HCT116 (cell line): ENCODE measurements around the gene NUMA1. TPM values are rescaled to one million over a fixed set of nuclear protein-coding genes. Genes with fewer than 3 reads are reported as not detected.

ENCODE experiments used
- ATAC-seq: fragments of 200-7000 bp; cut with Tn5 transposase; 2 replicates; pipeline ENCODE4 v1.9.1; 2020; ENCODE audit warnings: mild to moderate bottlenecking, moderate library complexity
- BruUV-seq: library from RNA; stranded (reverse); fragments of 400-500 nt; replicated peaks from 2 replicates; lab custom pipeline; 2021; lab: Mats Ljungman, UMichigan
- CTCF ChIA-PET: fragments of 300-600 bp; sonication (Branson Sonifier 250); formaldehyde crosslinking; loops from one replicate; lab custom pipeline; 2021; ENCODE audit warnings: antibody characterized with exemption; lab: Charles Lee
- POLR2A ChIA-PET: fragments of 300-600, 350-600 bp; sonication (Branson Sonifier 250); formaldehyde crosslinking; loops from one replicate; lab custom pipeline; 2021; ENCODE audit warnings: antibody characterized with exemption; lab: Charles Lee
- RAD21 ChIA-PET, 2 experiments: fragments of 300-600 bp; sonication (Branson Sonifier 250); formaldehyde crosslinking; loops; one replicate each; lab custom pipeline; 2023; ENCODE audit warnings: low total read pairs in 2 of 2; ENCODE audit not compliant: uncharacterized antibody in 2 of 2, unreplicated experiment in 2 of 2, low non-redundant PET in 1 of 2; lab: Charles Lee
- DNase-seq: peaks from one replicate; pipeline ENCODE4 v3.0.0-alpha.2; 2010; ENCODE audit warnings: low read depth, low spot score
- H2AFZ ChIP-seq: fragments of 200-600 bp; shearing (Covaris generic), sonication (generic); 2 replicates; pipeline ENCODE4 v1.6.1; 2017; ENCODE audit warnings: low read depth, mixed run types, mixed read lengths, antibody characterized with exemption, low read length; ENCODE audit not compliant: poor library complexity, severe bottlenecking
- H3K27ac ChIP-seq: 2 replicates; pipeline ENCODE4 v1.5.1; 2012; ENCODE audit warnings: low read depth, low read length
- H3K27me3 ChIP-seq: fragments of 200-600 bp; sonication (generic); 2 replicates; pipeline ENCODE4 v1.6.1; 2016; ENCODE audit warnings: mixed run types, low read length, mixed read lengths; ENCODE audit not compliant: insufficient read depth
- H3K36me3 ChIP-seq, 2 experiments: fragments of 200-500 bp in 1 of 2; fragments of 200-600 bp in 1 of 2; sonication (Bioruptor generic) in 1 of 2; sonication (generic) in 1 of 2; 2 replicates each; pipeline versions ENCODE4 v1.5.1 to v1.6.1; 2014 to 2016; ENCODE audit warnings: low read length in 2 of 2, inconsistent platforms in 1 of 2, mixed read lengths in 1 of 2, mixed run types in 1 of 2; ENCODE audit not compliant: insufficient read depth in 2 of 2, control insufficient read depth in 1 of 2
- H3K4me1 ChIP-seq, 2 experiments: fragments of 200-600 bp in 1 of 2; sonication (generic) in 1 of 2; 2 replicates each; pipeline versions ENCODE4 v1.5.1 to v1.6.1; 2012 to 2017; ENCODE audit warnings: low read length in 2 of 2, inconsistent platforms in 1 of 2, mild to moderate bottlenecking in 1 of 2, mixed read lengths in 1 of 2, mixed run types in 1 of 2, moderate library complexity in 1 of 2; ENCODE audit not compliant: insufficient read depth in 2 of 2, control insufficient read depth in 1 of 2
- H3K4me2 ChIP-seq: fragments of 200-600 bp; sonication (generic); 2 replicates; pipeline ENCODE4 v1.6.1; 2017; ENCODE audit warnings: mixed run types, low read length, mixed read lengths
- H3K4me3 ChIP-seq, 2 experiments: fragments of 200-600 bp in 1 of 2; sonication (generic) in 1 of 2; replicated peaks in 1 of 2; 2 replicates each; pipeline ENCODE4 v1.5.1; 2011 to 2016; ENCODE audit warnings: low read length in 2 of 2, control low read depth in 1 of 2, low read depth in 1 of 2, mild to moderate bottlenecking in 1 of 2, mixed read lengths in 1 of 2, mixed run types in 1 of 2
- H3K79me2 ChIP-seq: fragments of 200-600 bp; sonication (generic); 2 replicates; pipeline ENCODE4 v1.6.1; 2017; ENCODE audit warnings: mild to moderate bottlenecking, mixed run types, low read length, moderate library complexity, mixed read lengths; ENCODE audit not compliant: insufficient read depth
- H3K9ac ChIP-seq: fragments of 200-600 bp; sonication (generic); 2 replicates; pipeline ENCODE4 v1.6.1; 2016; ENCODE audit warnings: low read length, mixed read lengths
- H3K9me2 ChIP-seq: fragments of 200-600 bp; sonication (generic), shearing (Covaris generic); 2 replicates; pipeline ENCODE4 v1.6.1; 2017; ENCODE audit warnings: mixed run types, mild to moderate bottlenecking, moderate library complexity; ENCODE audit not compliant: insufficient read depth
- H3K9me3 ChIP-seq, 2 experiments: fragments of 200-500 bp in 1 of 2; fragments of 200-600 bp in 1 of 2; sonication (Bioruptor generic) in 1 of 2; sonication (generic) in 1 of 2; 2 replicates each; pipeline ENCODE4 v1.6.1; 2014 to 2017; ENCODE audit warnings: low read length in 2 of 2, mixed read lengths in 2 of 2, inconsistent platforms in 1 of 2, low read depth in 1 of 2, mild to moderate bottlenecking in 1 of 2, mixed run types in 1 of 2, moderate library complexity in 1 of 2; ENCODE audit not compliant: control insufficient read depth in 1 of 2, insufficient read depth in 1 of 2
- H4K20me1 ChIP-seq: fragments of 200-600 bp; sonication (generic), shearing (Covaris generic); 2 replicates; pipeline ENCODE4 v1.6.1; 2017; ENCODE audit warnings: mixed run types, mild to moderate bottlenecking, moderate library complexity; ENCODE audit not compliant: insufficient read depth
- CBX3 ChIP-seq: IDR thresholded peaks from 2 replicates; pipeline ENCODE4 v1.6.1; 2012; ENCODE audit warnings: low read depth
- EGR1 ChIP-seq: IDR thresholded peaks from 2 replicates; pipeline ENCODE4 v1.6.1; 2012; ENCODE audit warnings: low read depth
- FOSL1 ChIP-seq: IDR thresholded peaks from 2 replicates; pipeline ENCODE4 v1.6.1; 2012; ENCODE audit warnings: low read depth
- SIN3A ChIP-seq: IDR thresholded peaks from 2 replicates; pipeline ENCODE4 v1.6.1; 2012; ENCODE audit warnings: low read depth
- SP1 ChIP-seq: IDR thresholded peaks from 2 replicates; pipeline ENCODE4 v1.6.1; 2012; ENCODE audit warnings: low read depth
- TCF7L2 ChIP-seq: IDR thresholded peaks from 2 replicates; pipeline ENCODE4 v1.7.0; 2011; ENCODE audit warnings: borderline replicate concordance, inconsistent platforms; ENCODE audit not compliant: insufficient read depth, insufficient read length; ENCODE audit errors: extremely low read depth
- intact Hi-C: fragments of 100-400 bp; cut with micrococcal nuclease; formaldehyde crosslinking; loops from 2 replicates; pipeline ENCODE4 v1.10.0; 2022
- total RNA-seq: library from RNA; stranded (reverse); gene quantifications from one replicate; pipeline ENCODE4 v1.2.1, GENCODE V29; 2021; ENCODE audit not compliant: unreplicated experiment

Gene NUMA1
- total RNA-seq, 1 experiment from 2014 or later = 133 TPM

DNA sequence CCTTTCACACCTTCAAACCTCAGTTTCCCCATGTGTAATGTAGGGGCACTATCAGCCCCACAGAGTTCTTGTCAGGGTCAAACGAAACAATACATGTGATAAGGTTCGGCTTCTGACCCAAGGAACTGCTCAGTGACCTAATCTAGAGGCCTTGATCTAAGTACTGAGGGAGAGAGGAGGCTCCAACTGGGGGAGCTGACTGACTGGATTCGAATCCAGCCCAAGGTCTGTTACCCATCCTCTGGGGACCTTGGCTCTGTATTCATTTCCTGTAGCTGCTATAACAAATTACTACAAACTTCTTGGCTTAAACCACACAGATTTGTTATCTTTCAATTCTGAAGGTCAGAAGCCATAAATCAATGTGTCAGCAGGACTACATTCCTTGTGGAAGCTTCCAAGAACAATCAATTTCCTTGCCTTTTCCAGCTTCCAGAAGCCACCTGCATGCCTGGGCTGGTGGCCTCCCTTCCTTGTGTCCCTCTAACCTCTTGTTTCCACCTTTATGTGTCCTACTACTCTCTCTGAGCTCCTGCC lies 42.8 kb upstream of the NUMA1 start:
- H3K9me2 ChIP-seq = no peaks in the 10 kb centered on the region
- no peak overlapping the region for H3K9ac ChIP-seq
- POLR2A ChIA-PET = no interaction called here
- H3K9me3 ChIP-seq = peaks cover under 1 to 10% of the 10 kb centered on the region in 2 experiments; a peak in 3 of 4 replicates
- no peaks in the 10 kb centered on the region for H3K4me1 ChIP-seq
- no peaks in the 10 kb centered on the region for H3K79me2 ChIP-seq
- H3K4me3 ChIP-seq = no peak overlapping the region
- no peaks in the 10 kb centered on the region for H3K27me3 ChIP-seq
- CTCF ChIA-PET = interaction anchor here (1.0 kb wide), 1 partner anchor 21 kb away, joined by 3 read pairs; no protein-coding TSS in a partner anchor
- H2AFZ ChIP-seq = no peak overlapping the region
- TF ChIP-seq SP1 (no peak), EGR1 (no peak), CBX3 (no peak), SIN3A (no peak), FOSL1 (no peak)
- H3K4me2 ChIP-seq = no peak overlapping the region
- H4K20me1 ChIP-seq = no peaks in the 10 kb centered on the region
- DNase-seq (no peak), ATAC-seq (no peak)
- intact Hi-C loops = no loop called here
- no peaks in the 10 kb centered on the region for H3K36me3 ChIP-seq
- BruUV-seq = no TSS peak
- no peak overlapping the region for H3K27ac ChIP-seq
- RAD21 ChIA-PET = no interaction called here

DNA sequence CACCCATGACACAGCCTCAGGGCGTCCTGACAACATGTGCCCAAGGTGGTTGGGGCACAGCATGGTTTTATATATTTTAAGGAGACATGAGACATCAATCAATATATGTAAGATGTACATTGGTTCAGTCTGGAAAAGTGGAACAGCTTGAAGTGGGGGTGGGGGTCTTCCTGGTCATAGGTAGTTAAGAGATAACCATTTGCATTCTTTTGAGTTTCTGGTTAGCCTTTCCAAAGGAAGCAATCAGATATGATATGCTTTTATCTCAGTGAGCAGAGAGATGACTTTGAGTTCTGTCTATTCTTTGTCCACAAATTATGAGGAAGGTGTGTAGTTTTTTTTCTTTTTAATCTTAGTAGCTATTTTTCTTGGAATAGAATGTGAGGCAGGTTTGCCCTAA lies 42.3 kb upstream of the NUMA1 start:
- H4K20me1 ChIP-seq = no peaks in the 10 kb centered on the region
- H2AFZ ChIP-seq = no peak overlapping the region
- no peak for TF ChIP-seq TCF7L2
- H3K27me3 ChIP-seq = no peaks in the 10 kb centered on the region
- H3K9me2 ChIP-seq = no peaks in the 10 kb centered on the region
- ChIA-PET POLR2A (no interaction called here), CTCF (interaction anchor here (1.0 kb wide), 1 partner anchor 22 kb away, joined by 3 read pairs; no protein-coding TSS in a partner anchor), RAD21 (no interaction called here)
- no peaks in the 10 kb centered on the region for H3K79me2 ChIP-seq
- no peak overlapping the region for H3K9ac ChIP-seq
- H3K4me3 ChIP-seq = no peak overlapping the region
- BruUV-seq = no TSS peak
- DNase-seq (no peak), ATAC-seq (no peak)
- peaks cover 0 to 9% of the 10 kb centered on the region in 2 experiments; a peak in 2 of 4 replicates for H3K9me3 ChIP-seq
- intact Hi-C loops = no loop called here
- H3K27ac ChIP-seq = no peak overlapping the region
- H3K36me3 ChIP-seq = no peaks in the 10 kb centered on the region
- H3K4me2 ChIP-seq = no peak overlapping the region
- H3K4me1 ChIP-seq = no peaks in the 10 kb centered on the region
